Fibroblast of gingiva (primary cell): Measurements from ENCODE around the gene TCF19.

Source experiments
- DNase-seq: peaks from one replicate; pipeline ENCODE4 v3.0.0-alpha.2; 2011; ENCODE audit warnings: low read depth

Gene TCF19

GRCh38 chr6:31128093-31128676, 30.2 kb upstream of the TCF19 start:
- DNase-seq = no peak

GRCh38 chr6:31129130-31129529, 29.3 kb upstream of the TCF19 start:
- DNase-seq = no peak

GRCh38 chr6:31130751-31131150, 27.6 kb upstream of the TCF19 start:
- DNase-seq = no peak

GRCh38 chr6:31131595-31131994, 26.8 kb upstream of the TCF19 start:
- DNase-seq = no peak

- no peak for DNase-seq
These were observed 25.6 kb upstream of the TCF19 start for GRCh38 chr6:31132806-31133205.

GRCh38 chr6:31135710-31136109, 22.7 kb upstream of the TCF19 start:
- DNase-seq = no peak

- no peak for DNase-seq
These were observed 19.4 kb upstream of the TCF19 start, which contains the start of gene PSORS1C2 for GRCh38 chr6:31138982-31139381. Gene PSORS1C2 (minus strand): TSS chr6:31139066. CDS start chr6:31139026, 40 bp downstream.

- no peak for DNase-seq
These were observed 18.8 kb upstream of the TCF19 start for GRCh38 chr6:31139599-31139998.

GRCh38 chr6:31140643-31141042, 17.7 kb upstream of the TCF19 start:
- DNase-seq = no peak

GRCh38 chr6:31142361-31142761, 16.0 kb upstream of the TCF19 start:
- DNase-seq = no peak

GRCh38 chr6:31143148-31143547, 15.2 kb upstream of the TCF19 start:
- DNase-seq = peak; percentile 26

- DNase-seq = no peak
These were observed 14.0 kb upstream of the TCF19 start for GRCh38 chr6:31144296-31144969.

- DNase-seq = no peak
These were observed 13.4 kb upstream of the TCF19 start for GRCh38 chr6:31144970-31145340.

- DNase-seq = no peak
These were observed 13.0 kb upstream of the TCF19 start for GRCh38 chr6:31145386-31145785.

GRCh38 chr6:31149827-31150447, 8.5 kb upstream of the TCF19 start:
- no peak for DNase-seq

GRCh38 chr6:31152781-31153180, 5.6 kb upstream of the TCF19 start:
- DNase-seq = no peak

GRCh38 chr6:31154436-31154835, 4.0 kb upstream of the TCF19 start:
- no peak for DNase-seq

GRCh38 chr6:31156641-31157040, 1.7 kb upstream of the TCF19 start:
- DNase-seq = no peak

- no peak for DNase-seq
These were observed 763 bp upstream of the TCF19 start, which contains the start of gene CCHCR1 for GRCh38 chr6:31157513-31158139. Gene CCHCR1 (minus strand): TSS chr6:31157802. CDS start chr6:31157600, 202 bp downstream.

- no peak for DNase-seq
These were observed 770 bp downstream of the TCF19 start for GRCh38 chr6:31158863-31159855.

GRCh38 chr6:31161216-31162126, 3.1 kb downstream of the TCF19 start:
- DNase-seq = no peak
